ENCODE results near the gene AUNIP.

GRCh38 chr1:25897754-25898153 is 38.5 kb upstream of the AUNIP start:
- no peak for TF ChIP-seq CTCF (IDR thresholded peaks at IDR 0.05; ENCODE audit: low read length)
- TF ChIP-seq EZH2 (IDR thresholded peaks at IDR 0.05; ENCODE audit: borderline replicate concordance, low read length): no peak
